ENCODE measurements around the gene TMEM72. TPM values are rescaled to one million over a fixed set of nuclear protein-coding genes. Genes with fewer than 3 reads are reported as not detected.

Gene TMEM72
- total RNA-seq, 2 donors from 2014 or later, result 14.5 to 17.6 TPM

GRCh38 chr10:44897049-44897448, 14.1 kb upstream of the TMEM72 start:
- no peak for TF ChIP-seq CTCF (IDR thresholded peaks at IDR 0.05)
- no peaks in the 10 kb centered on the region for H3K9me3 ChIP-seq
- no peaks in the 10 kb centered on the region for H3K4me1 ChIP-seq
- no peaks in the 10 kb centered on the region for H3K27me3 ChIP-seq
- no peak overlapping the region for H3K9ac ChIP-seq (ENCODE audit: low read depth in 2 of 2, low read length in 2 of 2)
- no peaks in the 10 kb centered on the region for H3K36me3 ChIP-seq
- intact Hi-C loops (cut with DNase I), result no loop called here
- no peak overlapping the region for H3K27ac ChIP-seq
- DNase-seq, result no peak
- H3K4me3 ChIP-seq, result no peak overlapping the region

- DNase-seq, result no peak
- Histone ChIP-seq H3K4me3 (no peak overlapping the region), H3K4me1 (no peaks in the 10 kb centered on the region), H3K36me3 (no peaks in the 10 kb centered on the region), H3K27ac (no peak overlapping the region), H3K9me3 (no peaks in the 10 kb centered on the region), H3K27me3 (no peaks in the 10 kb centered on the region), H3K9ac (ENCODE audit: low read depth in 2 of 2, low read length in 2 of 2) (no peak overlapping the region)
- no peak for TF ChIP-seq CTCF (IDR thresholded peaks at IDR 0.05)
- intact Hi-C loops (cut with DNase I), result no loop called here
Observed at GRCh38 chr10:44898665-44899064, 12.5 kb upstream of the TMEM72 start.

DNA sequence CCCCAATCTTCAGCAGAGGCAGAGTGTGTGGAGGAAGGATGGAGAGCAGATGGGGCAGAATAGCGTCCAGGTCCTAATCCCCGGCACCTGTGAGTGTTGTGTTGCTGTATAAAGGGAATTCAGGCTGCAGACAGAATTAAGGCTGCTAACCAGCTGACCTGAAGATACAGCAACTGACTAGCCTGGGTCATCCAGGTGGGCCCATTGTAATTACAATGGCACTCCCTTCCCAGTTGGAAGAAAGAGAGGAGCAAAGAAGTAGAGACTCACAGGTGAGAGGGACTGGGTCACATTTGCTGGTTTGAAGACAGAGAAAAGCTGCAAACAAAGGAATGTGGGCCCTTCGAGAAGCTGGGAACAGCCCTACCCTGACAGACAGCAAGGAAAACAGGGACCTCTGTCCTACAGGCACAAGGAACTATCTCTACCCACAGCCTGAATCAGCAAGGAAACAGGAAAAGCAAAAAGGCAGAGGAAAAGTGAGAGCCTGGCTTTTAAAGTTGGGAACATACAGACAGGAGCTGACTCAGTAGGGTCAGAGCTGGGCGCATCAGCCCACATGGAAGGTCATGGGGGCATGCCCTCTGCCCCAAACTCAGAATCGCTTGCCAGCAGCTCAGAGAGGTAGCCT, 11.6 kb upstream of the TMEM72 start:
- no peak for TF ChIP-seq CTCF (IDR thresholded peaks at IDR 0.05)
- no peaks in the 10 kb centered on the region for H3K36me3 ChIP-seq

DNA sequence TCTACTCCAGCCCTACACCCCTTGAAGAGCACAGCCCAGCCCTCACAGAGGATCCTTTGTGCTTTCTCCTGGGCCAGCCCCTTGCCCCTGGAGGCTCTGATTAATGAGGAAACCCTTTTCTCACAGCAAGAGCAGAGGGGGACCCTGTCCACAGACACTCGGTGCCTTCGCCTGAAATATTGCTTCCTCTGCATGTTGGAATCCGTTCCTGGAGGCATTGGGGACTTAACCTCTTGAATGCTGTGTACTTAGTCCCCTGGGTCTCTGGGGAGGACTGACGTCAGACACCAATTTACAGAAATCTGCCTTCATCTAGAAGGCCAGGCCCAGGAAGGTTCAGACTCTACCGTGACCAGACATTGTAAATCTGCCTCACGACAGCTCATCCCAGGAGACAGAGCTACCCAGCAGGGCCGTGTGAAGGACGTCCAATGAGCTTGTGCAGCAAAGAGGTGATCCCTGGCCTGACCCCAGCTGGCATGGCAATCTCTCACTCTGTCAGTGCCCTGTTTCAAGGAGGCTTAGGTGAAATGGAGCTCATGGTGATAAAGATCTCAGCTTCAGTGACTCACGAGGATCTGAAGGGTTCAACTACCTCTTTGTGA, 8.1 kb upstream of the TMEM72 start:
- H3K9me3 ChIP-seq, result no peaks in the 10 kb centered on the region
- no peak for TF ChIP-seq CTCF (IDR thresholded peaks at IDR 0.05)
- H3K9ac ChIP-seq (ENCODE audit: low read depth in 2 of 2, low read length in 2 of 2), result no peak overlapping the region
- DNase-seq, result no peak
- intact Hi-C loops (cut with DNase I), result no loop called here
- no peak overlapping the region for H3K27ac ChIP-seq
- no peaks in the 10 kb centered on the region for H3K27me3 ChIP-seq
- no peaks in the 10 kb centered on the region for H3K36me3 ChIP-seq
- H3K4me3 ChIP-seq, result no peak overlapping the region
- no peaks in the 10 kb centered on the region for H3K4me1 ChIP-seq

More for the DNA sequence above, 11.6 kb upstream of the TMEM72 start:
- Histone ChIP-seq H3K4me3 (no peak overlapping the region), H3K9ac (ENCODE audit: low read depth in 2 of 2, low read length in 2 of 2) (no peak overlapping the region), H3K27ac (no peak overlapping the region), H3K9me3 (no peaks in the 10 kb centered on the region), H3K27me3 (no peaks in the 10 kb centered on the region), H3K4me1 (no peaks in the 10 kb centered on the region)
- intact Hi-C loops (cut with DNase I), result no loop called here
- DNase-seq, result no peak

DNA sequence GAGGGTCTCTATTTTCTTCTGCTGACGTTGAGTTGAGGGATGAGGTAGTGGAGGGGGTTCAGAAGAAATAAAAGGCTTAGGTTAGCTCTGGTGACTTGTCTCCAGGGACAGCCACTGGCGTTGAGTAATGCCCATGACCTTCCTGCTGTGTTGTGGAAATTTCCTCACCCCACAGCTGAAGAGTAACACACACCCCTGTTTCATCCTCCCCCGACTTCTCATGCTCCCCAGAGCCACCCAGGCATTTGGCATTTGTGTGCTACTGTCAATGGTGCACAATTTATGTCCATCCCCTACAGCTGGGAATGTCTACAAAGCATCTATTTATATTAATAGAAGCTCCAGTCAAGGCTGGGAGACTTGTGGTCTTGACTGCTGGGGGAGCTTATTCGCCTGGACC, 4.7 kb upstream of the TMEM72 start:
- intact Hi-C loops (cut with DNase I), result no loop called here
- no peaks in the 10 kb centered on the region for H3K9me3 ChIP-seq
- H3K4me1 ChIP-seq, result peaks cover 5% of the 10 kb centered on the region
- TF ChIP-seq CTCF (IDR thresholded peaks at IDR 0.05), result no peak
- no peaks in the 10 kb centered on the region for H3K36me3 ChIP-seq
- no peaks in the 10 kb centered on the region for H3K27me3 ChIP-seq
- no peak overlapping the region for H3K9ac ChIP-seq (ENCODE audit: low read depth in 2 of 2, low read length in 2 of 2)
- DNase-seq, result no peak
- H3K4me3 ChIP-seq, result no peak overlapping the region
- H3K27ac ChIP-seq, result no peak overlapping the region
